Measurements from ENCODE around the gene AOAH. TPM values are rescaled to one million over a fixed set of nuclear protein-coding genes. Genes with fewer than 3 reads are reported as not detected.

The AOAH gene
- total and polyA plus RNA-seq, 2 experiments from 2014 or later = not detected

GRCh38 chr7:36732806-36733205 is 8.5 kb upstream of the AOAH start:
- 53% methylated on average over 1 of the region's 1 CpG for WGBS, 2 experiments (ENCODE audit: low coverage in 1 of 2, low lambda C conversion rate in 2 of 2, missing lambda C conversion rate in 2 of 2)
- Histone ChIP-seq H3K9me2 (ENCODE audit: insufficient read depth) (no peaks in the 10 kb centered on the region), H3F3A (ENCODE audit: insufficient read depth) (no peaks in the 10 kb centered on the region), H2AFZ (no peak overlapping the region), H3K4me3 (no peak overlapping the region), H3K79me2 (ENCODE audit: insufficient read depth) (no peaks in the 10 kb centered on the region), H3K9ac (no peak overlapping the region), H3K4me2 (ENCODE audit: unreplicated experiment) (no peak overlapping the region), H3K27me3 (replicated peaks; ENCODE audit: insufficient read depth) (no peaks in the 10 kb centered on the region), H3K9me3 (ENCODE audit: low read depth) (no peaks in the 10 kb centered on the region), H4K20me1 (ENCODE audit: insufficient read depth) (no peaks in the 10 kb centered on the region), H3K27ac (no peak overlapping the region), H3K36me3 (ENCODE audit: low read depth) (no peaks in the 10 kb centered on the region; the same call in 1 of the 2 replicates), H3K4me1 (ENCODE audit: insufficient read depth) (no peaks in the 10 kb centered on the region)
- TF ChIP-seq EZH2 (IDR thresholded peaks at IDR 0.05; ENCODE audit: insufficient read depth, poor library complexity, severe bottlenecking) (no peak), EZH2phosphoT487 (IDR thresholded peaks at IDR 0.05; ENCODE audit: insufficient read depth, low read depth) (no peak)
- no peak for DNase-seq
- in situ Hi-C loops (cut with MboI) = no loop called here

GRCh38 chr7:36730046-36730445 is 5.8 kb upstream of the AOAH start:
- no peak overlapping the region for H3K4me2 ChIP-seq (ENCODE audit: unreplicated experiment)
- H3K4me3 ChIP-seq = no peak overlapping the region
- no peaks in the 10 kb centered on the region for H3K79me2 ChIP-seq (ENCODE audit: insufficient read depth)
- H3K9ac ChIP-seq = no peak overlapping the region
- WGBS, 2 experiments (ENCODE audit: low coverage in 1 of 2, low lambda C conversion rate in 2 of 2, missing lambda C conversion rate in 2 of 2) = 27 to 49% methylated on average over 2 of the region's 2 CpGs
- H3K36me3 ChIP-seq (ENCODE audit: low read depth) = no peaks in the 10 kb centered on the region; the same call in 1 of the 2 replicates
- H3F3A ChIP-seq (ENCODE audit: insufficient read depth) = no peaks in the 10 kb centered on the region
- H3K4me1 ChIP-seq (ENCODE audit: insufficient read depth) = no peaks in the 10 kb centered on the region
- TF ChIP-seq EZH2 (IDR thresholded peaks at IDR 0.05; ENCODE audit: insufficient read depth, poor library complexity, severe bottlenecking) = no peak
- TF ChIP-seq EZH2phosphoT487 (IDR thresholded peaks at IDR 0.05; ENCODE audit: insufficient read depth, low read depth) = no peak
- H2AFZ ChIP-seq = no peak overlapping the region
- DNase-seq = no peak
- no peaks in the 10 kb centered on the region for H3K27me3 ChIP-seq (replicated peaks; ENCODE audit: insufficient read depth)
- no peaks in the 10 kb centered on the region for H3K9me3 ChIP-seq (ENCODE audit: low read depth)
- no peak overlapping the region for H3K27ac ChIP-seq
- in situ Hi-C loops (cut with MboI) = no loop called here
- H4K20me1 ChIP-seq (ENCODE audit: insufficient read depth) = no peaks in the 10 kb centered on the region
- no peaks in the 10 kb centered on the region for H3K9me2 ChIP-seq (ENCODE audit: insufficient read depth)

GRCh38 chr7:36728143-36728542 is 3.8 kb upstream of the AOAH start:
- in situ Hi-C loops (cut with MboI) = no loop called here

GRCh38 chr7:36726806-36727503 is 2.7 kb upstream of the AOAH start:
- no peak for DNase-seq
- in situ Hi-C loops (cut with MboI) = no loop called here
- TF ChIP-seq EZH2 (IDR thresholded peaks at IDR 0.05; ENCODE audit: insufficient read depth, poor library complexity, severe bottlenecking) (no peak), EZH2phosphoT487 (IDR thresholded peaks at IDR 0.05; ENCODE audit: insufficient read depth, low read depth) (no peak)
- no peaks in the 10 kb centered on the region for H3K79me2 ChIP-seq (ENCODE audit: insufficient read depth)
- H3K4me2 ChIP-seq (ENCODE audit: unreplicated experiment) = no peak overlapping the region
- H3K9ac ChIP-seq = no peak overlapping the region
- H3K9me2 ChIP-seq (ENCODE audit: insufficient read depth) = no peaks in the 10 kb centered on the region
- H3K4me3 ChIP-seq = no peak overlapping the region
- no peaks in the 10 kb centered on the region for H3K27me3 ChIP-seq (replicated peaks; ENCODE audit: insufficient read depth)
- H4K20me1 ChIP-seq (ENCODE audit: insufficient read depth) = no peaks in the 10 kb centered on the region
- H2AFZ ChIP-seq = no peak overlapping the region
- no peak overlapping the region for H3K27ac ChIP-seq
- H3F3A ChIP-seq (ENCODE audit: insufficient read depth) = no peaks in the 10 kb centered on the region
- H3K9me3 ChIP-seq (ENCODE audit: low read depth) = no peaks in the 10 kb centered on the region
- WGBS, 2 experiments (ENCODE audit: low coverage in 1 of 2, low lambda C conversion rate in 2 of 2, missing lambda C conversion rate in 2 of 2) = 15 to 21% methylated on average over 4 of the region's 4 CpGs
- no peaks in the 10 kb centered on the region for H3K4me1 ChIP-seq (ENCODE audit: insufficient read depth)
- no peaks in the 10 kb centered on the region; the same call in 1 of the 2 replicates for H3K36me3 ChIP-seq (ENCODE audit: low read depth)

More at GRCh38 chr7:36728143-36728542, 3.8 kb upstream of the AOAH start:
- Histone ChIP-seq H2AFZ (no peak overlapping the region), H3F3A (ENCODE audit: insufficient read depth) (no peaks in the 10 kb centered on the region), H3K27ac (no peak overlapping the region), H3K79me2 (ENCODE audit: insufficient read depth) (no peaks in the 10 kb centered on the region), H3K4me1 (ENCODE audit: insufficient read depth) (no peaks in the 10 kb centered on the region), H3K9me2 (ENCODE audit: insufficient read depth) (no peaks in the 10 kb centered on the region), H3K4me2 (ENCODE audit: unreplicated experiment) (no peak overlapping the region), H3K4me3 (no peak overlapping the region), H3K36me3 (ENCODE audit: low read depth) (no peaks in the 10 kb centered on the region; the same call in 1 of the 2 replicates), H3K27me3 (replicated peaks; ENCODE audit: insufficient read depth) (no peaks in the 10 kb centered on the region), H3K9ac (no peak overlapping the region), H4K20me1 (ENCODE audit: insufficient read depth) (no peaks in the 10 kb centered on the region), H3K9me3 (ENCODE audit: low read depth) (no peaks in the 10 kb centered on the region)
- 16 to 17% methylated on average over 2 of the region's 2 CpGs for WGBS, 2 experiments (ENCODE audit: low coverage in 1 of 2, low lambda C conversion rate in 2 of 2, missing lambda C conversion rate in 2 of 2)
- TF ChIP-seq EZH2 (IDR thresholded peaks at IDR 0.05; ENCODE audit: insufficient read depth, poor library complexity, severe bottlenecking) (no peak), EZH2phosphoT487 (IDR thresholded peaks at IDR 0.05; ENCODE audit: insufficient read depth, low read depth) (no peak)
- DNase-seq = no peak

All from GM23248 (cell line).